HuH-7.5 (cell line): ENCODE results near the gene FBXW7.

ENCODE experiments used
- DNase-seq: peaks from one replicate; pipeline ENCODE4 v3.0.0; 2011; ENCODE audit warnings: low spot score

The FBXW7 gene

DNA sequence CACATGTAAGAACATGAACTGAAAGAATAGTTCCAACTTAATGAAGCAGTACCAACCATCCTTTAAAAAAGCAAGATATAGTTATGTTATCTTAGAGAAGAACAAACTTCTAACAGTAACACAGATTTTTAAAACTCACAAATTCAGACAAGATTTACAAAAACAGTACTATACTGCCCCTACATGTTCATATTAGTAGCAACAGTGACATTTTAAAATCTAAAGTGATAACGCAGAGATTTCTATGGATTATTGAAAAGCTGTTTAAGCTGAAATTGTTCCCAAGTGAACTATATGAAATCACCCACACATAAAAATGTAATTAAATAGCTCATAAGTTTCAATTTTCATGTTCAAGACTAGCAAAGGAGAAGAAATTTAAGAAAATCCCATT, 166.0 kb downstream of the FBXW7 start:
- no peak for DNase-seq

- no peak for DNase-seq
These were observed 166.5 kb downstream of the FBXW7 start for GRCh38 chr4:152369203-152369901.

DNA sequence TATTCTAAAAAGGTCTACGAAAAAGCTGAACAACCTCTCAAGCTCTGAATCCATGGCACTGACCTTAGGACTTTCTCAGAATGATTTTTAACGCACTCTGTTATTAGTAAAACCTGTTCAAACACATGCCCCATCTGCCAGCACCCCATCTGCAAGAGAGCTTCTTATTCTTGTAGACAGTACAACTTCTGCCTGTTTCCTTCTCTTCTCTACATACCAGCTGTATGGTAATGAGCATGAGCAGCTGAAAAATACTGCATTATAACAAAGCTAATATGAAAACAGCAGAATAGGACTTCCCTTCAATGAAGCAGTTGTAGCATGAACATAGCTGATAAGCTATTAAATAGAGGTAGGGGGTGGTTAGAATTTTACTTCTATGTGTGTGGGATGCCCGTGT, 167.9 kb downstream of the FBXW7 start:
- no peak for DNase-seq

- DNase-seq = no peak
These were observed 171.0 kb downstream of the FBXW7 start for GRCh38 chr4:152364883-152365282.

DNA sequence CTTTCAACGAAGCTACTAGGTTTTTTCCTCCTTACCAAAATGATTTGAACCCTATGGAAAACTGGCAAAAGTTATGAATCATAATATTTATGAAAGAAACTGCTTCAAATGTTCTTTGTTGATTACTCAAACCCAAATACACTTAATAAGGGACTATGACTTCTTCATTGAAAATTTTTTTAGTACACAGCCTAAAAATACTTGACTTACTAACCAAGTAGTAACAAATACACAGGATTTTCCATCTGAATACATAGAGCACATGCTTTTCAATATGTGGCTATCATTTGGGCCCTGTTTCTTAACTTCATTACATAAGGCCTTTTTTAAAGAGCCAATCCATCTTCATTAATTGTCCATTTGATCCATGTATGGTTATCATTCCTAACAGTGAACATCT, 171.5 kb downstream of the FBXW7 start:
- no peak for DNase-seq

DNA sequence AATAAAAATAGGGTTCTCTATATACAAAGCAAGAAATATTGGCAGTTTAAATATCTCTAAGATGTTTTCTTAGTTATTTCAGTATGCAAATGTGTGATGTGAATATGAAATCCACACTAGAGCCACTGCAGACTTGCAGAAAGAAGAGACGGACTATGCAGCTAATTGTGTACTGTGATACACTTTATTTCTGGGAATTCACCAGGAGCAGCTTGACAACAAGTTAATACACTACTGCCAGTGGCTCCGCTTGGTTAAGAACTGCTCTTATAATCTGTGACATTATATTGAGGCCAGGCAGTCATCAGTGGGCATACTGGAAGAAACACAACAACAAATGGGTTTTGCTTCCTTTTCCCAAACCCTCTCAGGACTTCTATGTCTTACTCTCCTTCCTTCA, 172.0 kb downstream of the FBXW7 start:
- no peak for DNase-seq

GRCh38 chr4:152363086-152363485, 172.8 kb downstream of the FBXW7 start:
- no peak for DNase-seq

DNA sequence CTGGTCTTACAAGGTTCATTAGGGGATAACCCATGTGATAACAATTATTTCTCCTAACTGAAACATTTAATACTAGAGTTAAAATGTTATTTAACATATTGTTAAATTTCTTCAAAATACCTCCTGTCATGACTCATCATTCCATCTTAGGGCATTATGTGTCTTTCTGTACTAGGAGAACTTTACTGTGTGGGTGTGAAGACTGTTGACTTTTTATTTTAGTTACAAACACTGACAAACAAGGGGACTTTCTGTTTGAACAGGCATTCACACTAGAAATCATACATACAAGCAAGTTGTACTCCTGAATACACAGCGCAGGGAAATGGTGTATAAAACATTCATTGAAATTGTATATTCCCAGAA, 175.9 kb downstream of the FBXW7 start:
- no peak for DNase-seq

DNA sequence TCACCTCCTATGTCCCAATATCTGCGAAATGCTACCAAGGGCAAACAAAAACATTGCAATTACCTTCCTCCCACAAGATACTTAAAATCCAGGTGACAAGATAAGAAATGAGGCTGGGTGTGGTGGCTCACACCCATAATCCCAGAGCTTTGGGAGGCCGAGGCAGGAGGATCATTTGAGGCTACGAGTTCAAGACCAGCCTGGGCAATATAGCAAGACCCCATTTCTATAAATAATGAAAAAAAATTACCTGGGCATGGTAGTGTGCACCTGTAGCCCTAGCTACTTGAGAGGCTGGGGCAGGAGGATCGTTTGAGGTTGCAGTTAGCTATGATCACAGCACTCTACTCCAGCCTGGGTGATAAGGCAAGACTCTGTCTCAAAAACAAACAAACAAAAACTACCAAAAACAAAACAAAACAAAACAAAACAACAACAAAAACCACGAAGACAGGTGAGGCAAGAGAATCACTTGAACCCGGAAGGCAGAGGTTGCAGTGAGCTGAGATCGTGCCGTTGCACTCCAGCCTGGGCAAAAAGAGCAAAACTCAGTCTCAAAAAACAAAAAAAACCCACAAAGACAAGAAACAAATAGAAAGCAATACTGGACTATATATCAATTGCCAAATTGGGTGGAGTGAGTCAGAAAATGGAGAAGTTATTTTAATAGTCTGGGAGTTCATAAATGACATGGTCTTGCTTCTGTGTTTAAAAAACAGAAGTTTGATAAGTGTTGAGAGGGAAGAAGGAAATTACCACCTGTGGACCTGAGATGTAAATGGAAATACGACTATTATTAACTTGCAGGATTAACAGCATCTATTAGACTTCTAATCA, 176.5 kb downstream of the FBXW7 start:
- no peak for DNase-seq

GRCh38 chr4:152357206-152357605, 178.7 kb downstream of the FBXW7 start:
- no peak for DNase-seq

- no peak for DNase-seq
These were observed 179.4 kb downstream of the FBXW7 start for GRCh38 chr4:152356428-152357034.

DNA sequence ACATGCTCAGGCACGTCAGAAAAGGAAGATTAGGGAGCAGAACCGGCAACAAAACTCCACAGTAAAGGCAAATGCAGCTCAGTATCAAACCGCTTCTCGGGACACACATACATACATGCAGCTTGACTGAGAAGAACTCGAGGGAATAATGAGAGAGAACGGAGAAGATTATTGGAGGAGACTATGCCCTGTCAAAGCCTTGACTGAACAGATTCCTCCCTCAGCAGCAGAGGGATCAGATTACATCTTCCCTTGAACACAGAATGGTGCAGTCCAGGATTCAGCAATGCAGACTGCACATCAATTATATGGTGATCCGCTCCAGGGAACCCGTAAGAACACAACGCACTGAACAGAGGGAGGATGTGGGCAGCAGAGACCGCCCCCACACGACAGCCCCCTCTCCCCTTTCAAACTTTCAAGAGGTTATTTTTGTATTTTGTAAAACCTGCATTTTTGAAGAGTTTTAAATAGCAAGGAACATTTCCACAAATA, 183.2 kb downstream of the FBXW7 start:
- DNase-seq = no peak

DNA sequence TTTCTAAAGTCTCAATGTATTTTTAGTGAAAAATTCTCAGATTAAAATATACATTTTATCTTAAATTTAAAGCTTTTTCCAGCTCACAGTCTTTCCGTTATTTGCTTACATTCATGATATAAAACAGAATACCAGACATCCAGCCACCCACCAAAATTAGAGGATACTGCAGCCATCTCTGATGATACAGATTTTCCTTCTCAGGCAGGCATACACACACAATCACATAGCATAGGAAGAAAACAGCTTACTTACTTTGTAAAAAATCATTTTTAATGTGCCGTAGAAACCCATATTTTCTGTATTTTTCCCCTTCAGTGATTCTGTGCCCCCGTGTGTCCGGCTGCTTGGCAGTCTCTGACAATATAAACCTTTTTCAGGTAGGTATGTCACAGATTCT, 183.7 kb downstream of the FBXW7 start:
- no peak for DNase-seq

- DNase-seq = no peak
These were observed 184.8 kb downstream of the FBXW7 start for GRCh38 chr4:152351080-152351479.

- DNase-seq = no peak
These were observed 187.2 kb downstream of the FBXW7 start for GRCh38 chr4:152348670-152349069.

GRCh38 chr4:152346979-152347378, 188.9 kb downstream of the FBXW7 start:
- DNase-seq = no peak

DNA sequence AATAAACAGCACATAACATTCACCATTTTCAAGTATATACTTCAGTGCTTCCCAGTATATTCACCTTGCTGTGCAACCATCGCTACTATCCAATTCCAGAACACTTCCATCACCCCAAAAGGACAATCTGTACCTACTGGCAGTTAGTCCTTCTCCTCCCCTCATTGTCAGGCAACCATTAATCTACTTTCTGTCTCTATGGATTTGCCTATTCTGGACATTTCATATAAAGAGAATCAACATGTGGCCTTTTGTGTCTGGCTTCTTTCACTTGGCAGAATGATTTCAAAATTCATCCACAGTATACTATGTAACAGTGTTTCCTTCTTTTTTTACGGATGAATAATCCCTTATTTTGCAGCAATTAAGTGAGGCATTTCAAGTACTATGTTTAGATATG, 189.4 kb downstream of the FBXW7 start:
- DNase-seq = no peak

- DNase-seq = no peak
These were observed 191.9 kb downstream of the FBXW7 start for GRCh38 chr4:152344001-152344400.

DNA sequence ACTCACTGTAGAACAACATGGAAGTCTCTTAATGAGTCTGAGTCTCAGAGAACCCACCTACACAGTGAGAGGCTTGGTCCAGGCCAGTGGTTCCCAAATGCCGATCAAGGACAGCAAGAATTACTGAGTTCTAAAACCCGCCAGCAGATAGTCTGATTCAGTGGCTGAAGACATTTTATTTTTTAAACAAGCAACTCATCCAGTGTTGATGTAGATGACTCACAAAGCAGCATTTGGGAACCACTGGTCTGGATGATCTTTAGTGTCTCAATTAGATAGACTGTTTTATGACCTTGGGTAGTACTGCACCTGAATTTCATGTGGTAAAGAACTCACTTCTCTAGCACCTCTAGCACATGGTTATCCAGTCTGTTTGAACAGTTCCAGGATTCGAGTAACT, 193.6 kb downstream of the FBXW7 start:
- no peak for DNase-seq

DNA sequence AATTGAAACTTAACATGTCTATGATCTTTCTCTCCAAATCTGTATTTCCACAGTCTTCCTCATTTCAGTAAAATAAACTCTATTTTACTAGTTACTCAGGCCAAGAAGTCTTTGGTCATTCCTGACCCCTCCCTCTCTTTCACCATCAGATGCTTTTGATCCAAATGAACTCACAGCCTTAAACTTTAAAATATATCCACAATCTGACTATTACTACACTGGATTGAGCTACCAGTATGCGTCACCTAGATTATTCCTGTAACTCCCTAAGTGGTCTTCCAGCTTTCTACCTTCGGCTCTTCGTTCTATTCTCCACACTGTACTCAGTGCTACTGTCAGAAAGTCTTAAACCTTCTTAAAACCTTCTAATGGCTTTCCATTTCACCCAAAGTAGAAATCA, 195.1 kb downstream of the FBXW7 start:
- DNase-seq = no peak

DNA sequence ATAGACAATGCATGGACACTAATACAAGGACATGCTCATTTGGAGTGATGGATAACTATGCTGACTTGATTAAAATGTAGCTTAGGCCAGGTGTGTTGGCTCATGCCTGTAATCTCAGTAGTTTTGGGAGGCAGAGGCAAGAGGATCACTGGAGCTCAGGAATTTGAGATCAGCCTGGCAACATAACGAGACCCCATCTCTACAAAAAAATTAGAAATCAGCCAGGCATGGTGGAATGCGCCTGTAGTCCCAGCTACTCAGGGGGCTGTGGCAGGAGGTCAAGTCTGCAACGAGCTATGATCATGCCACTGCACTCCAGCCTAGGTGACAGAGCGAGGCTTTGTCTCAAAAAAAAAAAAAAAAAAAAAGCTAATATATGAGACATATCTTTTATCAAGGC, 196.3 kb downstream of the FBXW7 start:
- no peak for DNase-seq

- DNase-seq = no peak
These were observed 201.0 kb downstream of the FBXW7 start for GRCh38 chr4:152334931-152335330.

DNA sequence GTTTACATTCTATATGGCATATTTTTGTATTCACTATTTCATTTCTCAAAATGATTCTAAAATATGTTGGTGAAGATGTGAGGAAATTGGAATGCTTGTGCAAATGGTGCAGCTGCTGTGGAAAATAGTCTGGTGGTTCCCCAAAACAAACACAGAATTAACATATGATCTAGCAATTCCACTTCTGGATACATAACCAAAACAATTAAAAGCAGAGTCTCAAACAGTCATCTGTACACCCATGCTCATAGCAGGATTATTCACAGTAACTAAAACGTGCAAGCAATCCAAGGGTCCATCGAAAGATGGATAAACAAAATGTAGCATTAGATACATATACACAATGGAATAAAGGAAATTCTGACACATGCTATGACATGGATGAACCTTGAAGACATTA, 204.8 kb downstream of the FBXW7 start:
- DNase-seq = no peak
